GM23338 (cell line): ENCODE measurements around the gene CRYGA. TPM values are rescaled to one million over a fixed set of nuclear protein-coding genes. Genes with fewer than 3 reads are reported as not detected.

ENCODE experiments used
- ATAC-seq: fragments of 200-7000 bp; cut with Tn5 transposase; 3 replicates; pipeline ENCODE4 v1.9.1; 2020
- DNase-seq: peaks from one replicate; pipeline ENCODE4 v3.0.0-alpha.2; 2015; ENCODE audit warnings: low spot score
- H2AFZ ChIP-seq: fragments of 200-600 bp; sonication (generic); 2 replicates; pipeline ENCODE4 v1.8.0; 2016; ENCODE audit warnings: antibody characterized with exemption, mild to moderate bottlenecking, moderate library complexity
- H3F3A ChIP-seq: fragments of 200-600 bp; sonication (generic); replicated peaks from 2 replicates; pipeline ENCODE4 v1.8.0; 2017; ENCODE audit warnings: antibody characterized with exemption, mixed run types, low read depth
- H3K27ac ChIP-seq: fragments of 200-600 bp; sonication (generic); 2 replicates; pipeline ENCODE4 v1.6.1; 2016; ENCODE audit warnings: low read depth
- H3K27me3 ChIP-seq: fragments of 200-600 bp; sonication (generic); 2 replicates; pipeline ENCODE4 v1.8.0; 2016; ENCODE audit warnings: mild to moderate bottlenecking, mixed run types, moderate library complexity; ENCODE audit not compliant: insufficient read depth
- H3K36me3 ChIP-seq: fragments of 200-600 bp; sonication (generic); 2 replicates; pipeline ENCODE4 v1.8.0; 2016; ENCODE audit warnings: mild to moderate bottlenecking; ENCODE audit not compliant: insufficient read depth
- H3K4me1 ChIP-seq: fragments of 200-600 bp; sonication (generic); 2 replicates; pipeline ENCODE4 v1.8.0; 2016; ENCODE audit warnings: mild to moderate bottlenecking, moderate library complexity; ENCODE audit not compliant: insufficient read depth
- H3K4me2 ChIP-seq: fragments of 200-600 bp; sonication (generic); 2 replicates; pipeline ENCODE4 v1.7.1; 2017; ENCODE audit warnings: mixed run types
- H3K4me3 ChIP-seq: fragments of 200-600 bp; sonication (generic); 2 replicates; pipeline ENCODE4 v1.6.1; 2016; ENCODE audit warnings: mixed run types
- H3K79me2 ChIP-seq: fragments of 200-600 bp; sonication (generic); replicated peaks from 2 replicates; pipeline ENCODE4 v1.8.0; 2017; ENCODE audit warnings: mild to moderate bottlenecking; ENCODE audit not compliant: insufficient read depth
- H3K9me2 ChIP-seq: fragments of 200-600 bp; sonication (generic); 2 replicates; pipeline ENCODE4 v1.8.0; 2017; ENCODE audit not compliant: insufficient read depth
- H4K20me1 ChIP-seq: fragments of 200-600 bp; sonication (generic); replicated peaks from 2 replicates; pipeline ENCODE4 v1.8.0; 2017; ENCODE audit warnings: mild to moderate bottlenecking; ENCODE audit not compliant: insufficient read depth
- H3K27ac Mint-ChIP-seq: 2 replicates; pipeline ENCODE4 v1.8.0; 2020; ENCODE audit warnings: inconsistent platforms, mild to moderate bottlenecking, moderate library complexity, mixed read lengths
- H3K27me3 Mint-ChIP-seq: 3 replicates; pipeline ENCODE4 v1.8.0; 2022; ENCODE audit warnings: low read depth, mild to moderate bottlenecking, moderate library complexity, mixed read lengths, inconsistent platforms; ENCODE audit not compliant: insufficient read depth, poor library complexity
- H3K36me3 Mint-ChIP-seq: 3 replicates; pipeline ENCODE4 v1.8.0; 2021; ENCODE audit warnings: low read depth, mild to moderate bottlenecking, inconsistent platforms, moderate library complexity, mixed read lengths
- H3K4me1 Mint-ChIP-seq: 3 replicates; pipeline ENCODE4 v1.8.0; 2020; ENCODE audit warnings: mild to moderate bottlenecking, inconsistent platforms, mixed read lengths
- H3K4me3 Mint-ChIP-seq: 3 replicates; pipeline ENCODE4 v1.8.0; 2021; ENCODE audit warnings: moderate library complexity, mild to moderate bottlenecking, inconsistent platforms, mixed read lengths
- H3K9me3 Mint-ChIP-seq: 3 replicates; pipeline ENCODE4 v1.8.0; 2020; ENCODE audit warnings: moderate library complexity, mild to moderate bottlenecking, inconsistent platforms, mixed read lengths
- CREB1 ChIP-seq: fragments of 250-450 bp; sonication (Bioruptor Pico); IDR thresholded peaks from 2 replicates; pipeline ENCODE4 v1.5.0; 2020; ENCODE audit warnings: low read depth, mild to moderate bottlenecking, moderate library complexity
- CTCF ChIP-seq, 2 experiments: fragments of 200-600 bp in 1 of 2; sonication (generic) in 1 of 2; conservative IDR thresholded peaks; 2 replicates each; pipeline versions ENCODE4 v1.5.1 to v1.6.1; 2016 to 2017; ENCODE audit warnings: antibody characterized with exemption in 2 of 2, low read depth in 2 of 2, mild to moderate bottlenecking in 2 of 2, moderate library complexity in 1 of 2
- EZH2 ChIP-seq: fragments of 200-600 bp; sonication (generic); IDR thresholded peaks from one replicate; pipeline ENCODE4 v1.8.0; 2017; ENCODE audit warnings: antibody characterized with exemption, mild to moderate bottlenecking, low read depth; ENCODE audit not compliant: unreplicated experiment
- EZH2phosphoT487 ChIP-seq: fragments of 200-600 bp; sonication (generic); IDR thresholded peaks from one replicate; pipeline ENCODE4 v1.8.1; 2018; ENCODE audit warnings: antibody characterized with exemption; ENCODE audit not compliant: unreplicated experiment
- JUNB ChIP-seq: IDR thresholded peaks from one replicate; pipeline ENCODE4 v1.6.1; 2016; ENCODE audit warnings: antibody characterized with exemption; ENCODE audit not compliant: unreplicated experiment
- NANOG ChIP-seq: IDR thresholded peaks from 2 replicates; pipeline ENCODE4 v1.6.1; 2016; ENCODE audit warnings: antibody characterized with exemption, borderline replicate concordance
- POLR2AphosphoS5 ChIP-seq: IDR thresholded peaks from 2 replicates; pipeline ENCODE4 v1.6.1; 2016; ENCODE audit warnings: antibody characterized with exemption, low read depth
- REST ChIP-seq: IDR thresholded peaks from one replicate; pipeline ENCODE4 v1.6.1; 2018; ENCODE audit warnings: antibody characterized with exemption; ENCODE audit not compliant: unreplicated experiment
- STAT1 ChIP-seq: IDR thresholded peaks from one replicate; pipeline ENCODE4 v1.6.1; 2016; ENCODE audit warnings: antibody characterized with exemption; ENCODE audit not compliant: unreplicated experiment
- ZNF114 ChIP-seq: fragments of 250-450 bp; sonication (Bioruptor Pico); IDR thresholded peaks from 2 replicates; pipeline ENCODE4 v1.5.0; 2020; ENCODE audit warnings: mild to moderate bottlenecking, moderate library complexity
- ZNF331 ChIP-seq: fragments of 250-450 bp; sonication (Bioruptor Pico); IDR thresholded peaks from 2 replicates; pipeline ENCODE4 v1.5.0; 2020; ENCODE audit warnings: low read depth, mild to moderate bottlenecking, moderate library complexity
- polyA plus RNA-seq: library from polyadenylated mRNA; unstranded; fragments of >200 nt; fragmentation: Nextera tagmentation; extraction: Ambion mirVana; gene quantifications from 2 replicates; pipeline ENCODE4 v1.2.1, GENCODE V29; 2016
- total RNA-seq: library from RNA; depleted of rRNA; stranded (reverse); fragments of >200 nt; shearing (Covaris generic); gene quantifications from 2 replicates; pipeline ENCODE4 v1.2.3, GENCODE V29; 2014
- TF ChIP-seq, protein P1 (sequence below): IDR thresholded peaks from 2 replicates; pipeline ENCODE4 v1.6.1; 2016; ENCODE audit warnings: antibody characterized with exemption

Gene CRYGA
- total and polyA plus RNA-seq, 2 experiments from 2014 or later = not detected

GRCh38 chr2:208186893-208187292, 23.5 kb upstream of the CRYGA start (continued):
- TF ChIP-seq, protein P1, sequence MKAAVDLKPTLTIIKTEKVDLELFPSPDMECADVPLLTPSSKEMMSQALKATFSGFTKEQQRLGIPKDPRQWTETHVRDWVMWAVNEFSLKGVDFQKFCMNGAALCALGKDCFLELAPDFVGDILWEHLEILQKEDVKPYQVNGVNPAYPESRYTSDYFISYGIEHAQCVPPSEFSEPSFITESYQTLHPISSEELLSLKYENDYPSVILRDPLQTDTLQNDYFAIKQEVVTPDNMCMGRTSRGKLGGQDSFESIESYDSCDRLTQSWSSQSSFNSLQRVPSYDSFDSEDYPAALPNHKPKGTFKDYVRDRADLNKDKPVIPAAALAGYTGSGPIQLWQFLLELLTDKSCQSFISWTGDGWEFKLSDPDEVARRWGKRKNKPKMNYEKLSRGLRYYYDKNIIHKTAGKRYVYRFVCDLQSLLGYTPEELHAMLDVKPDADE = no peak
- TF ChIP-seq REST = no peak
- TF ChIP-seq EZH2phosphoT487 = no peak
- no peak for TF ChIP-seq CREB1 (CRISPR knock-in tag)
- TF ChIP-seq ZNF331 (CRISPR knock-in tag) = no peak
- TF ChIP-seq STAT1 = no peak
- no peak for TF ChIP-seq POLR2AphosphoS5
- TF ChIP-seq CTCF (conservative IDR thresholded peaks at IDR 0.05; ENCODE audit: low read depth in 2 of 2) = no peak
- no peak for TF ChIP-seq NANOG

- H3K27me3 Mint-ChIP-seq = peaks cover 3% of the 10 kb centered on the region
- Histone ChIP-seq H3K36me3 (no peaks in the 10 kb centered on the region), H3K9me2 (no peaks in the 10 kb centered on the region), H3K4me1 (peaks cover 59% of the 10 kb centered on the region), H3K79me2 (no peaks in the 10 kb centered on the region), H3K27ac (0 out of 2 replicates have a peak overlapping the region, but pooled peaks have one; percentile 40), H2AFZ (no peak overlapping the region), H4K20me1 (no peaks in the 10 kb centered on the region), H3K4me3 (no peak overlapping the region), H3K27me3 (no peaks in the 10 kb centered on the region), H3K4me2 (0 out of 2 replicates have a peak overlapping the region, but pooled peaks have one; percentile 19), H3F3A (0 out of 2 replicates have a peak, but pooled peaks cover 3% of the 10 kb centered on the region)
- peak; percentile 54 for DNase-seq
- peak; percentile 33 for ATAC-seq
- H3K9me3 Mint-ChIP-seq = no peaks in the 10 kb centered on the region
- H3K4me3 Mint-ChIP-seq = no peak overlapping the region; the same call in 2 of the 3 replicates
- H3K36me3 Mint-ChIP-seq = no peaks in the 10 kb centered on the region
- H3K27ac Mint-ChIP-seq = peak overlapping the region; percentile 27; the same call in 1 of the 2 replicates
- peaks cover 74% of the 10 kb centered on the region for H3K4me1 Mint-ChIP-seq
- TF ChIP-seq NANOG (no peak), POLR2AphosphoS5 (no peak), ZNF331 (CRISPR knock-in tag) (no peak), CTCF (conservative IDR thresholded peaks at IDR 0.05; ENCODE audit: low read depth in 2 of 2) (no peak), CREB1 (CRISPR knock-in tag) (no peak), EZH2 (no peak), ZNF114 (CRISPR knock-in tag) (no peak), EZH2phosphoT487 (no peak), JUNB (no peak)
- TF ChIP-seq, protein P1 = no peak
Observed at GRCh38 chr2:208186465-208186864, 23.1 kb upstream of the CRYGA start.
